Calu3 (cell line): Measurements from ENCODE around the gene RBM46. TPM values are rescaled to one million over a fixed set of nuclear protein-coding genes. Genes with fewer than 3 reads are reported as not detected.

Experiments used
- BruUV-seq: library from RNA; stranded (reverse); fragments of 400-500 nt; replicated peaks from 2 replicates; lab custom pipeline; 2021; lab: Mats Ljungman, UMichigan
- CTCF ChIA-PET: fragments of 300-600 bp; sonication (Branson Sonifier 250); formaldehyde crosslinking; loops from one replicate; lab custom pipeline; 2022; ENCODE audit warnings: antibody characterized with exemption; lab: Charles Lee
- DNase-seq: peaks from one replicate; pipeline ENCODE4 v3.0.0; 2022
- H3K27ac Mint-ChIP-seq: one replicate; pipeline ENCODE4 v1.8.0; 2022; ENCODE audit warnings: mixed read lengths; ENCODE audit not compliant: unreplicated experiment
- H3K27me3 Mint-ChIP-seq: one replicate; pipeline ENCODE4 v1.8.0; 2022; ENCODE audit warnings: mixed read lengths; ENCODE audit not compliant: unreplicated experiment
- H3K36me3 Mint-ChIP-seq: one replicate; pipeline ENCODE4 v1.8.0; 2022; ENCODE audit warnings: mild to moderate bottlenecking, moderate library complexity, mixed read lengths; ENCODE audit not compliant: insufficient read depth, unreplicated experiment
- H3K4me1 Mint-ChIP-seq: one replicate; pipeline ENCODE4 v1.8.0; 2022; ENCODE audit warnings: mild to moderate bottlenecking, low read depth, mixed read lengths; ENCODE audit not compliant: unreplicated experiment
- H3K4me3 Mint-ChIP-seq: one replicate; pipeline ENCODE4 v1.8.0; 2022; ENCODE audit warnings: mild to moderate bottlenecking, low read depth, moderate library complexity, mixed read lengths; ENCODE audit not compliant: unreplicated experiment
- H3K9me3 Mint-ChIP-seq: one replicate; pipeline ENCODE4 v1.8.0; 2022; ENCODE audit warnings: low read depth, mixed read lengths; ENCODE audit not compliant: unreplicated experiment
- intact Hi-C: fragments of 100-400 bp; cut with micrococcal nuclease; formaldehyde crosslinking; loops from one replicate; pipeline ENCODE4 v1.10.0; 2022; ENCODE audit not compliant: unreplicated experiment
- total RNA-seq: library from RNA; stranded (reverse); gene quantifications from 2 replicates; pipeline ENCODE4 v1.2.3, GENCODE V29; 2022
- TF ChIP-seq, protein P1 (sequence below): fragments of 200-600 bp; IDR thresholded peaks from one replicate; pipeline ENCODE4 v1.8.0; 2022; ENCODE audit warnings: antibody characterized with exemption; ENCODE audit not compliant: unreplicated experiment

Gene RBM46
- total RNA-seq, 1 experiment from 2014 or later = not detected

DNA sequence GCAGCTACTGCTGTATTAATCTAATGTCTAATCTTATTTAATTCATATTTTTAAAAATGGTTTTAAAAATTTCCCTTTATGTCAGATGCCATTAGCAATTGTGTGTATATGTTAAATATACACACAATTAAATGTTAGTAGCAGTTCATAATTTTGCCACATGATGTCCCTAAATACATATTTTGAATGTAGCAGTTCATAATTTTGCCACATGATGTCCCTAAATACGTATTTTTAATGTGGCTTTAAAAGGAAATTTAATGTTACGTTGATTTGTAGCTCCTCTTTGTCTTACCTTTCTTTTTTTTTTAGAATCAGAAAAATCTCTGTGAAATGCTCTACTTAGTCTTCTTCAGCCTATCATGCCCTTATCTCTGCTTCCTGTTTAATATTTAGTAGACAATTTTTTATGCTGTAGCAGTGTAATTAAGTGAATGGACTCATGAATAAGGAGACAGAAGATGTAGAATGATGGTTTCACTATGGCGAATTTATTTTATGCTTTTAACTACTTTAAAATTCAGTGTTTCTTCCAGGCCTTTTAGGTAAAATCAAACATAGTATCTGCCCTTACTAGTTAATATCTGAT lies 26.1 kb downstream of the RBM46 start:
- CTCF ChIA-PET = interaction anchor here (1.1 kb wide), 1 partner anchor 104 kb away, joined by 3 read pairs; no protein-coding TSS in a partner anchor
- no peak for DNase-seq
- H3K9me3 Mint-ChIP-seq = no peaks in the 10 kb centered on the region

DNA sequence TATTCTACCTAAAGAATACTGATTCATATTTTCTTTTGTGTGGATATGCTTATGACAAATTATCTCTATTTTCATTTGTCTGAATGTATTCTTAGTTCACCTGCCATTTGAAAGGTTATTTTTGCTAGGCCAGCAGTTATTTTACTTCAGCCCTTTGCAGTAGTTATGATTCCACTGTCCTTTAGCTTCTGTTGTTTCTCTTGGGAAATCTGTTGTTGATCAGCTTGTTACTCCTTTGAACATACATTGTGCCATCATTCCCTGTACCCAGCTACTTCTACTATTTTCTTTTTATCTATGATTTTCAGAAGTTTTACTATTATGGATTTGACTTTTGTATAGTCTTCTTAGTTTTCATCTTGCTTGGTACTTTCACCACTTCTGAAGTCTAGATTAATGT lies 37.2 kb downstream of the RBM46 start:
- H3K27ac Mint-ChIP-seq = no peak overlapping the region
- no peak for DNase-seq
- TF ChIP-seq, protein P1, sequence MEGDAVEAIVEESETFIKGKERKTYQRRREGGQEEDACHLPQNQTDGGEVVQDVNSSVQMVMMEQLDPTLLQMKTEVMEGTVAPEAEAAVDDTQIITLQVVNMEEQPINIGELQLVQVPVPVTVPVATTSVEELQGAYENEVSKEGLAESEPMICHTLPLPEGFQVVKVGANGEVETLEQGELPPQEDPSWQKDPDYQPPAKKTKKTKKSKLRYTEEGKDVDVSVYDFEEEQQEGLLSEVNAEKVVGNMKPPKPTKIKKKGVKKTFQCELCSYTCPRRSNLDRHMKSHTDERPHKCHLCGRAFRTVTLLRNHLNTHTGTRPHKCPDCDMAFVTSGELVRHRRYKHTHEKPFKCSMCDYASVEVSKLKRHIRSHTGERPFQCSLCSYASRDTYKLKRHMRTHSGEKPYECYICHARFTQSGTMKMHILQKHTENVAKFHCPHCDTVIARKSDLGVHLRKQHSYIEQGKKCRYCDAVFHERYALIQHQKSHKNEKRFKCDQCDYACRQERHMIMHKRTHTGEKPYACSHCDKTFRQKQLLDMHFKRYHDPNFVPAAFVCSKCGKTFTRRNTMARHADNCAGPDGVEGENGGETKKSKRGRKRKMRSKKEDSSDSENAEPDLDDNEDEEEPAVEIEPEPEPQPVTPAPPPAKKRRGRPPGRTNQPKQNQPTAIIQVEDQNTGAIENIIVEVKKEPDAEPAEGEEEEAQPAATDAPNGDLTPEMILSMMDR = no peak
- H3K36me3 Mint-ChIP-seq = no peaks in the 10 kb centered on the region
- H3K9me3 Mint-ChIP-seq = peaks cover 4% of the 10 kb centered on the region
- BruUV-seq = no TSS peak
- no peaks in the 10 kb centered on the region for H3K27me3 Mint-ChIP-seq
- no peaks in the 10 kb centered on the region for H3K4me1 Mint-ChIP-seq
- CTCF ChIA-PET = no interaction called here
- no peak overlapping the region for H3K4me3 Mint-ChIP-seq
- intact Hi-C loops = no loop called here

More for the DNA sequence above, 26.1 kb downstream of the RBM46 start:
- intact Hi-C loops = loop anchor here (1.0 to 5.0 kb wide), 3 partner anchors 121 to 565 kb away; no protein-coding TSS in a partner anchor
- Mint-ChIP-seq H3K4me1 (no peaks in the 10 kb centered on the region), H3K4me3 (no peak overlapping the region), H3K36me3 (no peaks in the 10 kb centered on the region), H3K27ac (no peak overlapping the region), H3K27me3 (no peaks in the 10 kb centered on the region)
- TF ChIP-seq, protein P1 = peak; percentile 48
- no TSS peak for BruUV-seq

DNA sequence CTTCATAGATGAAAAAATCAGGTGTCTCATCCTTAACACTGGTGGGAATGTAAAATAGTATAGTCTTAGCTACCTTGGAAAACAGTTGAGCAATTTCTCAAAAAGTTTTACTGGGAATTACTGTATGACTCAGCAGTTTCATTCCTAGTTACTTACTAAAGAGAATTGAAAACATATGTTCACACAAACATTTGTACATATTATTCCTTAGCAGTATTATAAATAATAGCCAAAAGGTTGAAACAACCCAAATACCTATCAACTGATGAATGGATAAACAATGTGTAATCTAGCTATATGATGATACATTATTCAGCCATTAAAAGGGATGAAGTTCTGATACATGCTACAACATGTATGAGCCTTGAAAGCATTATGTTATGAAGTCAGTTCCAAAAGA lies 41.7 kb downstream of the RBM46 start:
- Mint-ChIP-seq H3K27ac (no peak overlapping the region), H3K4me1 (no peaks in the 10 kb centered on the region), H3K36me3 (no peaks in the 10 kb centered on the region), H3K27me3 (no peaks in the 10 kb centered on the region), H3K4me3 (no peak overlapping the region), H3K9me3 (peaks cover 4% of the 10 kb centered on the region)
- intact Hi-C loops = no loop called here
- DNase-seq = no peak
- BruUV-seq = no TSS peak
- TF ChIP-seq, protein P1 = no peak
- CTCF ChIA-PET = no interaction called here

GRCh38 chr4:154836030-154836429 lies 55.0 kb downstream of the RBM46 start:
- Mint-ChIP-seq H3K27ac (no peak overlapping the region), H3K4me1 (no peaks in the 10 kb centered on the region), H3K36me3 (no peaks in the 10 kb centered on the region), H3K27me3 (no peaks in the 10 kb centered on the region), H3K9me3 (peaks cover 3% of the 10 kb centered on the region), H3K4me3 (no peak overlapping the region)
- BruUV-seq = no TSS peak
- TF ChIP-seq, protein P1 = no peak
- CTCF ChIA-PET = no interaction called here
- DNase-seq = no peak
- intact Hi-C loops = no loop called here
